Stimulated activated CD4-positive, alpha-beta T cell treated with anti-CD3 and anti-CD28 coated beads, Interleukin-4, amount 100 ng/mL, for 1 hour (primary cell): ENCODE measurements around the gene SUN3.
"Not testable (repeated sequence)": the region's sequence is repeated elsewhere in the genome, so short reads cannot be mapped to it uniquely, and the experiment has no call there.

Source experiments
- DNase-seq: peaks from one replicate; pipeline ENCODE4 v3.0.0-alpha.2; 2020

SUN3 gene

DNA sequence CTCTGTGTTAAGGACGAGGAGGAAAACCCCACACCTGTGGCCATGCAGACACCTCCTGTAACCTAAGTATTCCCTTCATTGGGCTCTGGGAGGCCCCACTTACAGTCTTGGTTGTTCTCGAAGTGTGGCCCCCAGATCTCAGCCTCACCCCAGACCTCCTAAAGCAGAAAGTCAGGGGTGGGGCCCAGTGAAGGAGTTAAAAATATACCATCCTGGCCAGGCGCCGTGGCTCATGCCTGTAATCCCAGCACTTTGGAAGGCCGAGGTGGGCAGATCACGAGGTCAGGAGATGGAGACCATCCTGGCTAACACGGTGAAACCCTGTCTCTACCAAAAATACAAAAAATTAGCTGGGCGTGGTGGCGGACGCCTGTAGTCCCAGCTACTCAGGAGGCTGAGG lies 86.3 kb downstream of the SUN3 start:
- DNase-seq = not testable (repeated sequence)

GRCh38 chr7:47942132-47942531 lies 86.8 kb downstream of the SUN3 start:
- DNase-seq = no peak

DNA sequence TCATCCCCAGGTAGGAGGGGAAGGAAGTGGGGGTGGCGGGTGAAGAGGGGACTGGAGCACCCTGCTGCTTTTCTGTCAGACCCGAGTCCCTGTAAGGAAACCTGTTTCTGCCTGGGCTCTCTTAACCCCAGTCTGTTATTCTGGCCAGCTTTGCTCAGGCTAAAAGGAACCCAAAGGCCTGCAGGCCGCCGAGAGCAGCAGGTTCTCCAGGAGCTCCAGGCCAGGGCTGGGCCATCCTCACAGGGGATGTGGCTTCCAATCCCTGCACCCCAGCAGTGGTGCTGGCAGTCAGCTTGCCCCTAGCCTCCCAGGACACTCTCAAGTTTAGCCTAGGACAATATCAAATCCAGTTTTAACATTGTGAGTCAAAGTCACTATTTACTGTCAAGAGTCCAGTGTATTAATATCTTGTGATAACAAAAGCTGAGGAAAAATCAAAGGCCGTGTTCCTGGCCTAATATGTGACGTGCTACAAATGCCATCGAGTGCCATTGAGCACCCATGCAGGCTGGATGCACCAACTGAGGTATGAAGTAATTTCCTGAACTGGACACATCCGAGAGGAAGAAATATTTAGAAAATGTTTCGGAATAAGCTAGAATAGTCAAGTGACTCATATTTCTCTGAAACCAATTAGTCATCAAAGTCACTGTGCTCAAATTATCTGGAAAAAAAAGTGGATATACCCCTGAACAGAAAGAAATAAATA lies 87.6 kb downstream of the SUN3 start:
- no peak for DNase-seq

GRCh38 chr7:47940088-47941013 lies 88.6 kb downstream of the SUN3 start:
- DNase-seq = no peak

- DNase-seq = no peak
Measured at GRCh38 chr7:47939425-47940036, 89.4 kb downstream of the SUN3 start.

- DNase-seq = no peak
Measured at GRCh38 chr7:47938574-47939165, 90.2 kb downstream of the SUN3 start.

GRCh38 chr7:47937711-47938573 lies 91.0 kb downstream of the SUN3 start:
- DNase-seq = no peak
